ENCODE results near the gene NSD1.

DNA sequence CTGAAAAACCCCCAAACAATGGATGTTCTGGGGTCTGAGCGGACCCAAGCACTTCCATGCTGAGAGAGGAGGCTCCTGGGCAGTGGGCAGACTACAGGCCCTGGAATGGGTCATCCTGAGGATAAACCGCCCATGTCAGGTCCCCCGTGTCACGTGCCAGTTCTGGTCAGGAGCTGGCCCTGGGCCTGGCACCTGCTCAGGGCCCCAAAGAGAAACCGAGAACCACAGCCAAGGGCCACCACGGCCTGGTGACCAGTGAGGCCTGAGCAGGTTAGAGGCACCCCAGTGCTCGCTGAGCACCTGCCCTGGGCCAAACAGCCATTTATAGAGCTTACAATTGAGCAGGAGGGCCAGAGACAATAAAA lies 202.1 kb downstream of the NSD1 start:
- TF ChIP-seq, protein P1, sequence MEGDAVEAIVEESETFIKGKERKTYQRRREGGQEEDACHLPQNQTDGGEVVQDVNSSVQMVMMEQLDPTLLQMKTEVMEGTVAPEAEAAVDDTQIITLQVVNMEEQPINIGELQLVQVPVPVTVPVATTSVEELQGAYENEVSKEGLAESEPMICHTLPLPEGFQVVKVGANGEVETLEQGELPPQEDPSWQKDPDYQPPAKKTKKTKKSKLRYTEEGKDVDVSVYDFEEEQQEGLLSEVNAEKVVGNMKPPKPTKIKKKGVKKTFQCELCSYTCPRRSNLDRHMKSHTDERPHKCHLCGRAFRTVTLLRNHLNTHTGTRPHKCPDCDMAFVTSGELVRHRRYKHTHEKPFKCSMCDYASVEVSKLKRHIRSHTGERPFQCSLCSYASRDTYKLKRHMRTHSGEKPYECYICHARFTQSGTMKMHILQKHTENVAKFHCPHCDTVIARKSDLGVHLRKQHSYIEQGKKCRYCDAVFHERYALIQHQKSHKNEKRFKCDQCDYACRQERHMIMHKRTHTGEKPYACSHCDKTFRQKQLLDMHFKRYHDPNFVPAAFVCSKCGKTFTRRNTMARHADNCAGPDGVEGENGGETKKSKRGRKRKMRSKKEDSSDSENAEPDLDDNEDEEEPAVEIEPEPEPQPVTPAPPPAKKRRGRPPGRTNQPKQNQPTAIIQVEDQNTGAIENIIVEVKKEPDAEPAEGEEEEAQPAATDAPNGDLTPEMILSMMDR (conservative IDR thresholded peaks at IDR 0.05; ENCODE audit: low read depth, low read length): no peak
- TF ChIP-seq EZH2 (IDR thresholded peaks at IDR 0.05; ENCODE audit: low read length, unreplicated experiment) (no peak), EZH2phosphoT487 (IDR thresholded peaks at IDR 0.05; ENCODE audit: borderline replicate concordance, low read length) (no peak)
